HG02885 (cell line): ENCODE measurements around the gene CPS1.

ENCODE experiments used
- ATAC-seq: cut with Tn5 transposase; IDR thresholded peaks from one replicate; pipeline ENCODE4 v1.9.1; 2021; ENCODE audit warnings: mild to moderate bottlenecking; ENCODE audit not compliant: unreplicated experiment, poor library complexity

CPS1 gene

DNA sequence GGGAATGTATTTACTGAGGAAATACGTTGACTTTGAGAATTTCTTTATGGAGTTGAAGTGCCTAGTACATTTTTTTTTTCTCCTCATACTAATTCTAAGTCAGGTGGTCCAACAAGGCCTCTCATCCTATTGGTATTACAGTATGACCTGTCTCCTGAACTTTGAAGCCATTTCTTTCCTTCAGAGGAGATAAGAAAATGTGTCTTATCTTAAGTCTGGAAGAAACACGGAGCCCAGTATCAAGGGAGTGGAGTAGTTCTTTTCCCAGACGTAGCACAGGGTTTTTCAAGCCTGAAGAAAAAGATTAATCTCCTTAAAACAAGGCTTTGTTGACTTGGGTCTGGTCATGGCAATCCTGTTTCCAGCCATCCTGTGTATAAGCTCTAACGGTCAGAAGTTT is 11.6 kb upstream of the CPS1 start:
- no peak for ATAC-seq

- ATAC-seq: no peak
Measured at GRCh38 chr2:210546424-210547208, 9.8 kb upstream of the CPS1 start.

GRCh38 chr2:210548031-210548430 is 8.4 kb upstream of the CPS1 start:
- no peak for ATAC-seq

DNA sequence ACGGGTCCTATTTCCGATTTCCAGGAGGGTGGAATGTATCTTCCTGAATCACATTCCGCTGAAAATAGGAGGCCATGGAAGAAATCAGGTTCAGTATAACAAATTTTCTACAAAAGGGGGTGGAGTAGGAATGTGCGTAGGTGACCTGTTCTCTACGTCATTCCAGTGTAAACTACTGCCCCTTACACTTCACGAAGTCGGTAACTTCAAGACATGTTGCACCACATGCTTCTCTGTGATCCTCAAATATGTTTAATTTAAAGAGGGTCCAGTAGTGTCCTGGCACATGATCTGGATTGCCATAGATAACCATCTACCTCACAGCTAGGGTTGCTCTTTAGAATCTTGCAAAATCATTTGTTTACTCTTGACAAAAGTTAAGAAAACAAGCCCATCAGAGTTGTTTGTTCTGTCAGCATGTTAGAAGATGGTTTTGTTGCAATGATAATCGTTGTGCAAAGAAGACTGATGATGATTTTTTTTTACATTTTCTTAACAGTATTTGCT is 7.5 kb upstream of the CPS1 start:
- no peak for ATAC-seq

GRCh38 chr2:210551001-210551400 is 5.4 kb upstream of the CPS1 start:
- ATAC-seq: no peak

- ATAC-seq: no peak
Measured at GRCh38 chr2:210553373-210553772, 3.0 kb upstream of the CPS1 start.

- ATAC-seq: no peak
Measured at GRCh38 chr2:210555555-210555954, 844 bp upstream of the CPS1 start.

DNA sequence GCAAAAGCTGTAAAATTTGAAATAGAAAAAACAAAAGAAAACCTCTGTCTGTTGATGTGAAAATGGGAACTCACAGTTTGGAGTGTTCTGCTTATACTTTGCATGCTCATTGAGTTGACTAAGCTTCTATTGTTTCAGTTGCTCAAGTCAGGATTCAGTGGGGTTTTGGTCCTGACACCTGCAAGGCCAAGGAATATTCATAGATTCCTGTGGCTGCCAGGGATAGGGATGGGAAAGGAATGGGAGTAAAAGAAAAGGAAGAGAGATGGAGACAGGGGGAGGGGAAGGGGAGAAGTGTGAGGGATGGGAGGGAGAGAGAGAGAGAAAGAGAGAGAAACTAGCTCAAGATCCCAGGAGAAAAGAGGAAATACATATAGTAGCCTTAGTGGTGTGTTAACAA is 1.3 kb downstream of the CPS1 start:
- ATAC-seq: no peak

GRCh38 chr2:210558708-210559107 is 2.3 kb downstream of the CPS1 start:
- ATAC-seq: no peak

DNA sequence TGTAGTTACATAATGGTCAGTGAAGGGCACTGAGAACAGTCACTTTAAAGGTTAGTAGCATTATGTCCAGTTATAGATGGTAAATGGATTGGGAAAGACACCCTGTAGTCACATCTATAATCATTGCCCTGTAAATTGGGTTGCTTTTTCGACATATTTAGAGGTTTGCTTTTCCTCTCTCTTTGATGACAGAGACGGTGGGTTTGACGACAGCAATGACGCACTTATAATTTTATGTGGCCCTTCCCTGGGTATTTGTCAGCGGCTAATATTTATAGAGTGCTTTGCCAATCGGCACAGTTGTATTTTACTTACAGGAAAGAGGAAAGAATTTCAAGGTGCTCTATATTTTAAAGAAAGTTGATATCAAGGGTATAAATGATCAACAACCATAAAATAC is 2.8 kb downstream of the CPS1 start:
- no peak for ATAC-seq

DNA sequence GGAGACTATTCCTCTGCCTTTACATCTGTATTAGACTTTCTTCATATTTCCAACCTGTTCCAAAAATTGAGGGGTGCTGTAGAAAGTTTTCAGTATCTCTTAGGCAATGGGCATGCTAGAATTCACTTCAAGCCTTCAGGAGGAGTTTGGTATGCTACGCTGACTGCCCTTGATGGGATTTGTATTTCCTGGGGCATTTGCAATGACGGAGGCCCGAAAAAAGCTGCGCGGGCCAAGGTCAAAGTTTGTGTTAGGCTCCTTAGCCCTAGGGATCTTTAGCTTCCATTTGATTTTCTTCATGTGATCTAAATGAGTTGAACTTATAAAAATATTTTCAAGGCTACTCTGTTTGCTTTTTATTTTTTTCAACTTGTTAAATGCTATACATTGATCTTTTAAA is 5.1 kb downstream of the CPS1 start:
- ATAC-seq: no peak

- no peak for ATAC-seq
Measured at GRCh38 chr2:210562091-210562490, 5.7 kb downstream of the CPS1 start.

GRCh38 chr2:210562502-210563080 is 6.2 kb downstream of the CPS1 start:
- ATAC-seq: no peak

GRCh38 chr2:210567279-210567678 is 10.9 kb downstream of the CPS1 start:
- ATAC-seq: no peak

GRCh38 chr2:210568108-210568507 is 11.7 kb downstream of the CPS1 start:
- ATAC-seq: no peak

GRCh38 chr2:210577263-210578071 is 21.1 kb downstream of the CPS1 start:
- ATAC-seq: peak; percentile 96

DNA sequence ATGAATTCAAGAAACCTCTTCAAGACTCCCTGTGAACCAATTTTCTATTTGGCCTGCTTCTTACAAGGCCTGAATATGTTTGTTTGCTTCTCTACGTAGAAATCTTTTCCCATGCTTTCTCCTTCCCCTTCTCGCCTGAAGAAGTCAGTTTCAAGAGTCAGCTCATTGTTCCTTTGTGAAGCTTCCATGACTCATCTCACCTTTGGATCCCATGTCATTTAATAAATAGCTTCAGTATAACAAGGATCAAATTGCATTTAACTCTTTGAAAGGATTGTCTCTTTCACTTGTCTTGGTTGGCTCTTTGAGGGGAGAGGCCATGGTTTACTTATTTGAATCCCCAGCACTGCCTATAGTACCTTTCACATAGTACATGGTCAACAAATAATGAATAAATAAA is 28.4 kb downstream of the CPS1 start:
- ATAC-seq: no peak

GRCh38 chr2:210586381-210586780 is 30.0 kb downstream of the CPS1 start:
- ATAC-seq: no peak

DNA sequence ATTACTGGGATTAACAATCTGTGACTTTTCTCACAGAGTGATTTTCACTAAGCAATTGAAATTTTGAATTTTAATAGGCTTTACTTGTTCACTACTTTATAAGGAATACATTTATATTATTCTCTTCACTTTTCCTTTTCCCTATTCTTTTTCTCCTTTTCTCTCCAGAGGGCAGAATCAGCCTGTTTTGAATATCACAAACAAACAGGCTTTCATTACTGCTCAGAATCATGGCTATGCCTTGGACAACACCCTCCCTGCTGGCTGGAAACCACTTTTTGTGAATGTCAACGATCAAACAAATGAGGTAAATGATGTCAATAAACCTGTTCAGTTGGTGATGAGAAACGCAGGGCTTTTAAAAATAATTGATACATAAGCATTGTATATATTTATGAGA is 35.3 kb downstream of the CPS1 start:
- no peak for ATAC-seq

GRCh38 chr2:210592726-210593125 is 36.3 kb downstream of the CPS1 start:
- ATAC-seq: no peak

DNA sequence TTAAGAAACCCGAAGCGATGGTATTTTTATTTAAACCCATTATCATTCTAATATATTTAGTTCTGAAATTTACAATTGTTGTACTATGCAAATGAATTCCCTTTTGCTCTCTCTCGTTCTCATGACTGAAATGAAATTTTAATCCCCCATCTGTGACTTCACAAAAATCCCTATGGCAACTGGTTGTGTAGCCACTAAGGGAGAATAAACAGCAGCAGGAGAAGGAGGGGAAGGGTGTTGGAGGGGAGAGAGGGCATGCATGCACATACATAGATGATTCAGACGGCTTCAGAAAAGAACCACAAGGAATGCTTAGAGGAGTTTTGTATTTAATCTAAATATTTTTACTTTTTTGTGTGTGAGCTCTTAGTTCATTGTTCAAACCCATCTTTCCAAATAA is 36.8 kb downstream of the CPS1 start:
- no peak for ATAC-seq
